Measurements from ENCODE around the gene TLE7.

Gene TLE7

DNA sequence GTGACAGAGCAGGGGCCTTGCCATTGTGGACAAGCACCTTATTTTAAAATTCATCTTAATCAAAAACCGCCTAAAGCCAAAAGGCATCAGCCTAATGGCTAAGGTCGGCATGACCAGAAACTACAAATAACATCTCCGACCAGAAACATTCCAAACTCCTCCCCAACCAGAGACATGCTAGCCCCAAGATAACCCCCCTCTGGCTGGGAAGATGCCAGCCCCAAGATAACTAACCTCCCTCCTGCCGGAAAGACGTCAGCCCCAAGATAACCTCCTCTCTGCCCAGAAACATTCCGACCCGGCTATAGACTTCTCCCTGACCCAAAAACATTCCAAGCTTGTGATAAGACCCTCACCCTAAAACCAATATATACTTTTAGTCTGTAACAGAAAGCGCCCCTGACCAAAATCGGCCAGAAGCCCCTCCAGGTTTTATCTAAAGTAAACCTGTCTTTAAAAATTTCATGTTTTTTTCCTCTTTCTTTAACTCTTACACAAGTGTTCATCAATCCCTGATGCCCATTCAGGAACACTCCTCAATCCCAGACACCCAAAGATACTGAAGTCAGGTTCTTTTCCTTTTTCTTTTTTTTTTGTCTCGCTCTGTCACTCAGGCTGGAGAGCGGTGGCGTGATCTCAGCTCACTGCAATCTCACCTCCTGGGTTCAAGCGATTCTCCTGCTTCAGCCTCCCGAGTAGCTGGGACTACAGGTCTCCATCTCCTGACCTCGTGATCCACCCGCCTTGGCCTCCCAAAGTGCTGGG lies 32.7 kb downstream of the TLE7 start:
- ChIA-PET CTCF (interaction anchor here (11.8 to 17.3 kb wide), 2 partner anchors 82 to 92 kb away, joined by 173 to 353 read pairs; partner anchors contain the start of gene ZNF19), POLR2A (no interaction called here)

DNA sequence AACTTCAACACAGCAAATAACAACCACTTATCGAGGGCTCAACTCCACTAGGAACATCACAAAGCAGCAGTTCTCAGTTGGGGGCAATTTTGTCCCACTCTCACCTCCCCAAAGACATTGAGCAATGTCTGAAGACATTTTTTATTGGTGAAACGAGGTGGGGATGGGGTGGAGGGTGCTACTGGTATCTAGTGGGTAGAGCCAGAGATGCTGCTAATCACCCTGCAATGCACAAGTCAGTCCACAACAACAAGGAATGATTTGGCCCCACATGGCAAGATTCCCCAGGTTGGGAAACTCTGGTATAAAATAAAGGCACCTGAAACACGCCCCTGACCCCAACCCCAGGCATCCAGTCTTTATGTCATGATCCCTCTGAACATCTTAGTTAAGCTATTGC lies 33.3 kb downstream of the TLE7 start:
- CTCF ChIA-PET = interaction anchor here (11.8 to 17.3 kb wide), 2 partner anchors 82 to 92 kb away, joined by 173 to 353 read pairs; partner anchors contain the start of gene ZNF19
- TF ChIP-seq, protein P1, sequence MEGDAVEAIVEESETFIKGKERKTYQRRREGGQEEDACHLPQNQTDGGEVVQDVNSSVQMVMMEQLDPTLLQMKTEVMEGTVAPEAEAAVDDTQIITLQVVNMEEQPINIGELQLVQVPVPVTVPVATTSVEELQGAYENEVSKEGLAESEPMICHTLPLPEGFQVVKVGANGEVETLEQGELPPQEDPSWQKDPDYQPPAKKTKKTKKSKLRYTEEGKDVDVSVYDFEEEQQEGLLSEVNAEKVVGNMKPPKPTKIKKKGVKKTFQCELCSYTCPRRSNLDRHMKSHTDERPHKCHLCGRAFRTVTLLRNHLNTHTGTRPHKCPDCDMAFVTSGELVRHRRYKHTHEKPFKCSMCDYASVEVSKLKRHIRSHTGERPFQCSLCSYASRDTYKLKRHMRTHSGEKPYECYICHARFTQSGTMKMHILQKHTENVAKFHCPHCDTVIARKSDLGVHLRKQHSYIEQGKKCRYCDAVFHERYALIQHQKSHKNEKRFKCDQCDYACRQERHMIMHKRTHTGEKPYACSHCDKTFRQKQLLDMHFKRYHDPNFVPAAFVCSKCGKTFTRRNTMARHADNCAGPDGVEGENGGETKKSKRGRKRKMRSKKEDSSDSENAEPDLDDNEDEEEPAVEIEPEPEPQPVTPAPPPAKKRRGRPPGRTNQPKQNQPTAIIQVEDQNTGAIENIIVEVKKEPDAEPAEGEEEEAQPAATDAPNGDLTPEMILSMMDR (IDR thresholded peaks at IDR 0.05; ENCODE audit: insufficient read depth, low read length, missing control alignments) = no peak
- DNase-seq (ENCODE audit: low read depth, low spot score) = no peak
- H3K4me3 ChIP-seq (ENCODE audit: low read depth, low read length) = no peak overlapping the region
- POLR2A ChIA-PET = no interaction called here

More for the DNA sequence above, 32.7 kb downstream of the TLE7 start:
- DNase-seq (ENCODE audit: low read depth, low spot score) = no peak
- TF ChIP-seq, protein P1 (IDR thresholded peaks at IDR 0.05; ENCODE audit: insufficient read depth, low read length, missing control alignments) = no peak
- H3K4me3 ChIP-seq (ENCODE audit: low read depth, low read length) = no peak overlapping the region

- no peak overlapping the region for H3K4me3 ChIP-seq (ENCODE audit: low read depth, low read length)
- no peak for DNase-seq (ENCODE audit: low read depth, low spot score)
- CTCF ChIA-PET = interaction anchor here (1.0 to 17.3 kb wide), 4 partner anchors 43 to 203 kb away, joined by 3 to 353 read pairs (median 90); partner anchors contain the start of gene ZNF19
- POLR2A ChIA-PET = no interaction called here
- TF ChIP-seq, protein P1 (IDR thresholded peaks at IDR 0.05; ENCODE audit: insufficient read depth, low read length, missing control alignments) = no peak
Measured at GRCh38 chr16:71407731-71408130, 34.1 kb downstream of the TLE7 start.

- no peak for DNase-seq (ENCODE audit: low read depth, low spot score)
- ChIA-PET POLR2A (no interaction called here), CTCF (interaction anchor here (2.7 to 17.3 kb wide), 3 partner anchors 84 to 204 kb away, joined by 8 to 353 read pairs (median 173); partner anchors contain the start of gene ZNF19)
- TF ChIP-seq, protein P1 (IDR thresholded peaks at IDR 0.05; ENCODE audit: insufficient read depth, low read length, missing control alignments) = no peak
- no peak overlapping the region for H3K4me3 ChIP-seq (ENCODE audit: low read depth, low read length)
Measured at GRCh38 chr16:71406724-71407123, 35.1 kb downstream of the TLE7 start.

DNA sequence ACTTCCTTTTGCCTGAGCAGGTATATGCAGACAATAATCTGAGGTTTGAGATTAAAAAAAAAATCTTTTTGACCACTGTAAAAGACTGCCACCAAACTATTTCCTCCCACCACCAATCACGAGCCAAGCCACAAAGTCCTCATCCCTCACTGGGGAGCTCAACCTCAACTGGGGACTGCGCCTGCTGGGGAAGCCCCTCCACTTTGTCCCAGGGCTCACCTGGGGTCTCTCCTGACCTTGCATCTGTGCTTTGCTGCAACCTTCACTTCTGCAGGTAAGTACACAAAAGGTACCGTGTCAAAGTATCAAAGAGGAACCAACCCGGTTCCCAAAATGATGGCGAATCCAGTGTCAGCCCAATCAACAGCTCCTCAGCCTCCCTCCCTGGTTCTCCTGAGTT lies 35.5 kb downstream of the TLE7 start:
- POLR2A ChIA-PET = no interaction called here
- TF ChIP-seq, protein P1 (IDR thresholded peaks at IDR 0.05; ENCODE audit: insufficient read depth, low read length, missing control alignments) = no peak
- H3K4me3 ChIP-seq (ENCODE audit: low read depth, low read length) = no peak overlapping the region
- DNase-seq (ENCODE audit: low read depth, low spot score) = no peak
- CTCF ChIA-PET = interaction anchor here (2.7 to 17.3 kb wide), 3 partner anchors 85 to 204 kb away, joined by 8 to 353 read pairs (median 173); partner anchors contain the start of gene ZNF19

GRCh38 chr16:71404364-71404763 lies 37.5 kb downstream of the TLE7 start:
- TF ChIP-seq, protein P1 (IDR thresholded peaks at IDR 0.05; ENCODE audit: insufficient read depth, low read length, missing control alignments) = no peak
- ChIA-PET CTCF (interaction anchor here (1.8 to 2.0 kb wide), 2 partner anchors 8 to 96 kb away, joined by 5 to 11 read pairs; no protein-coding TSS in a partner anchor), POLR2A (no interaction called here)
- no peak overlapping the region for H3K4me3 ChIP-seq (ENCODE audit: low read depth, low read length)
- no peak for DNase-seq (ENCODE audit: low read depth, low spot score)
